Mucosa of descending colon (tissue), 3 donors: ENCODE data around the gene PRDM15. TPM values are rescaled to one million over a fixed set of nuclear protein-coding genes. Genes with fewer than 3 reads are reported as not detected.

Source experiments
- ATAC-seq: fragments of 200-7000 bp; cut with Tn5 transposase; one replicate; pipeline ENCODE4 v1.9.1; 2020; ENCODE audit warnings: mild to moderate bottlenecking, moderate library complexity
- DNase-seq, 3 donors: peaks; one replicate each; pipeline ENCODE4 v3.0.0-alpha.2; 2020
- H3K36me3 ChIP-seq: fragments of 200-600 bp; one replicate; pipeline ENCODE4 v1.8.0; 2021; ENCODE audit warnings: low read depth, mild to moderate bottlenecking
- H3K4me1 ChIP-seq: fragments of 200-600 bp; one replicate; pipeline ENCODE4 v1.8.0; 2021; ENCODE audit warnings: low read depth, mild to moderate bottlenecking
- H3K4me3 ChIP-seq: fragments of 200-600 bp; one replicate; pipeline ENCODE4 v1.8.0; 2021; ENCODE audit warnings: mild to moderate bottlenecking
- H3K9me3 ChIP-seq: fragments of 200-600 bp; one replicate; pipeline ENCODE4 v1.8.0; 2021; ENCODE audit warnings: mild to moderate bottlenecking
- intact Hi-C, 2 donors: fragments of 100-400 bp; cut with DNase I in 1 of 2; cut with micrococcal nuclease in 1 of 2; formaldehyde crosslinking; loops; one replicate each; pipeline versions ENCODE4 v1.11.0 to v1.11.1; 2022; cut with DNase I, micrococcal nuclease
- total RNA-seq, 3 donors: library from RNA; stranded (reverse); fragmentation: NEBNext Ultra II Directional in 2 of 3; extraction: Animal tissue kit (Norgen Biotek cat#: 25700) in 2 of 3; gene quantifications; one replicate each; pipeline versions ENCODE4 v1.2.1 to v1.2.4, GENCODE V29; 2021 to 2023
- TF ChIP-seq, protein P1 (sequence below): fragments of 200-600 bp; IDR thresholded peaks from one replicate; pipeline ENCODE4 v1.8.0; 2022; ENCODE audit warnings: antibody characterized with exemption, mild to moderate bottlenecking
- donor health status: DM: no; HTN: no; CAD: no; lungs with moderate emphysema.
- donor health status: DM: no; HTN: no; CAD: no.
- donor health status: DM: no; HTN: yes; CAD: no.

Gene PRDM15
- total RNA-seq, 3 donors from 2014 or later: 7.4 to 10.3 (median 8.3) TPM

DNA sequence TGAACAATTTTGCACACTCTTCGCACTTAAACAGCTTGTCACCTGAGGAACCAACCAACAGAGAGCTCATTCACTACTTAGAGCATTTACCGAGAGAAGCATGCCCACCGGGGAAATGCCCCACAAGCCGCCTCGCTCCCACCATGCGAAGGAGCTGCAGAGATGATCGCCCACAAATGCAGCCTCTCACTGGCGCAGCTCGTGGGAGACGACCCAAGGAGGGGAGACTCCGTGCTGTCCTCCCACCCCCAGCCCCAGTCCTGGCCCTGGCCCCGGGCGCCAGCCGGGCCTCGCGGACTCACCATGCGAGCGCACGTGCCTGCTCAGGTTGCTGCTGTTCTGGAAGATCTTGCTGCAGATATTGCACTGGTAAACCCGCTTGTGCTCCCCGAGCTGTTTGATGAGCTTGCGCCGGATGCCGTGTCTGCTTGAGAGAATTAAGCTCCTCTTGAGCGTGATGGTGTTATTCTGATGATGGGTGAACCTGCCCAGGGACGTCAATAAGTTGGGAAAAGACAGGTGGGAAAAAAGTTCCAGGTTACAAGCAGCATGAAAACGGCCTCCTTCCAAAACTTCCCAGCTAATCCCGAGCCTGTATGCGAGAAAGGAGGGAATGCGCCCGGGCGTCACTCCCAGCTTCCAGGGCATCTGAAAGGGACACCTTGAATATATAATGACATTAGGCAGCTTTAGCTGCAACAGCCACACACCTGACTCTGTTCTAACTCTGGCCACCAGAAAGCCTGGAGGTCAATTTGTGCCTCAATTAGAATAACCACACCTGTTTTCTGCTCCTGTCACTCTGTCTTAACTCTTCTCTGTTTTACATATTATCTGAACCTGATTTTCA lies 42.8 kb downstream of the PRDM15 start:
- TF ChIP-seq, protein P1, sequence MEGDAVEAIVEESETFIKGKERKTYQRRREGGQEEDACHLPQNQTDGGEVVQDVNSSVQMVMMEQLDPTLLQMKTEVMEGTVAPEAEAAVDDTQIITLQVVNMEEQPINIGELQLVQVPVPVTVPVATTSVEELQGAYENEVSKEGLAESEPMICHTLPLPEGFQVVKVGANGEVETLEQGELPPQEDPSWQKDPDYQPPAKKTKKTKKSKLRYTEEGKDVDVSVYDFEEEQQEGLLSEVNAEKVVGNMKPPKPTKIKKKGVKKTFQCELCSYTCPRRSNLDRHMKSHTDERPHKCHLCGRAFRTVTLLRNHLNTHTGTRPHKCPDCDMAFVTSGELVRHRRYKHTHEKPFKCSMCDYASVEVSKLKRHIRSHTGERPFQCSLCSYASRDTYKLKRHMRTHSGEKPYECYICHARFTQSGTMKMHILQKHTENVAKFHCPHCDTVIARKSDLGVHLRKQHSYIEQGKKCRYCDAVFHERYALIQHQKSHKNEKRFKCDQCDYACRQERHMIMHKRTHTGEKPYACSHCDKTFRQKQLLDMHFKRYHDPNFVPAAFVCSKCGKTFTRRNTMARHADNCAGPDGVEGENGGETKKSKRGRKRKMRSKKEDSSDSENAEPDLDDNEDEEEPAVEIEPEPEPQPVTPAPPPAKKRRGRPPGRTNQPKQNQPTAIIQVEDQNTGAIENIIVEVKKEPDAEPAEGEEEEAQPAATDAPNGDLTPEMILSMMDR: no peak
- intact Hi-C loops: no loop called here

DNA sequence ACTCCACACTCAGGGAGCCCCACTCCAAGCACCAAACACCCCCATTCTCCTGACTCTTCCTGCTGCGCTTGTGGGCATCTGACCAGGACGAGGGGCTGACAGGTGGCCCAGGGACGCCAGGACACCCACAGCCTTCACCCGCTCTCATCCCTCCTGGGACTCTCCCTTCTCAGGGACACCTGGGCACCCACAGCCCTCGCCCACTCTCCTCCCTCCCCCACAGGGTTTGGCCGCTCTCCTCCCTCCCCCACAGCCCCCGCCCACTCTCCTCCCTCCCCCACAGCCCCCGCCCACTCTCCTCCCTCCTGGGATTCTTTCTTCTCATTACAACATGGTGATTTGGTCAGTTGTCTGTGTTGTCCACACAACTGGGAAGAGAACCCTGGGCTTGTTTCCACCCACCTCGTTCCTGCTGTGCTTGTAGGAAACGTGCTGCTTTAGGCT lies 43.4 kb downstream of the PRDM15 start:
- intact Hi-C loops: no loop called here
- H3K4me1 ChIP-seq: peaks cover 8% of the 10 kb centered on the region
- H3K9me3 ChIP-seq: peaks cover under 1% of the 10 kb centered on the region
- no peaks in the 10 kb centered on the region for H3K36me3 ChIP-seq
- H3K4me3 ChIP-seq: no peak overlapping the region
- DNase-seq (peak in 2 of 3 donors; percentile 22 to 52), ATAC-seq (peak; percentile 36)
- TF ChIP-seq, protein P1: no peak

More for the DNA sequence above, 42.8 kb downstream of the PRDM15 start:
- peaks cover 8% of the 10 kb centered on the region for H3K4me1 ChIP-seq
- no peak overlapping the region for H3K4me3 ChIP-seq
- DNase-seq (no peak), ATAC-seq (no peak)
- peaks cover 6% of the 10 kb centered on the region for H3K9me3 ChIP-seq
- no peaks in the 10 kb centered on the region for H3K36me3 ChIP-seq

DNA sequence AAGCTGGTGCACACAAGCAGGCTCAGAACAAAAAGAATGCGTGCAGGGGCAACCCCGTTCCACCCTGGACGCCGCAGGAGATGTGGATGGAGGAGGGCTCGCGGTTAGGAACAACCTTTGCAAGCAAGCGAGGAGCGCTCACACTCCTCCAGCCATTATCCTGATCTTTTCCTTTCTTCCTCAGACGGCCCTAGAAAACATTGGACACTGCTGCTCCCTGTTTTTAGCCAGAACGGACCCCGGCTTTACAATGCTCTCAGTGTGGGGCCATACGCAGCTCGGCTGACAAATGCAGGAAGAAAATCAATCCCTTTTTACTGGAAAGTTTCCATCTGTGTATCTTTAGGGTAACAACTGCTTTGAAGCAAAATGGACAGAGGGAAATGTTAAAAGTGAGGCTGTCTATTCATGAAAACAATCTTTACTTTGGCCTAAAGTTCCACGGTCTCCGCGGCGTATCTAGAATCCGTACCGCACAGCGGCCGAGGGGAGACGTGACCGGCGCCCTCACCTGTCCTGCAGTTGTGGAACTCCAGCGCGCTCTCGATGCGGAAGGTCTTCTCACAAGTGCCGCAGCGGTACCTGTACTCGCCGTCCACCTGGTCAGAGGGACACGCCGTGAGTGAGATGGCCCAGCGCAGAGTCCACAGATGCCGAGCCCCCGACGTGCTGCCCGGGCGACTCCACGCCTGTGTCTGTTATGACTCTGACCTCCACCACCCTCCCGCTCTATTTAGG lies 44.0 kb downstream of the PRDM15 start:
- peak in 1 of 3 donors; percentile 48 for DNase-seq
- Histone ChIP-seq H3K4me1 (peaks cover 8% of the 10 kb centered on the region), H3K36me3 (no peaks in the 10 kb centered on the region), H3K9me3 (no peaks in the 10 kb centered on the region), H3K4me3 (no peak overlapping the region)
- no peak for ATAC-seq
- TF ChIP-seq, protein P1: no peak
- intact Hi-C loops: no loop called here

DNA sequence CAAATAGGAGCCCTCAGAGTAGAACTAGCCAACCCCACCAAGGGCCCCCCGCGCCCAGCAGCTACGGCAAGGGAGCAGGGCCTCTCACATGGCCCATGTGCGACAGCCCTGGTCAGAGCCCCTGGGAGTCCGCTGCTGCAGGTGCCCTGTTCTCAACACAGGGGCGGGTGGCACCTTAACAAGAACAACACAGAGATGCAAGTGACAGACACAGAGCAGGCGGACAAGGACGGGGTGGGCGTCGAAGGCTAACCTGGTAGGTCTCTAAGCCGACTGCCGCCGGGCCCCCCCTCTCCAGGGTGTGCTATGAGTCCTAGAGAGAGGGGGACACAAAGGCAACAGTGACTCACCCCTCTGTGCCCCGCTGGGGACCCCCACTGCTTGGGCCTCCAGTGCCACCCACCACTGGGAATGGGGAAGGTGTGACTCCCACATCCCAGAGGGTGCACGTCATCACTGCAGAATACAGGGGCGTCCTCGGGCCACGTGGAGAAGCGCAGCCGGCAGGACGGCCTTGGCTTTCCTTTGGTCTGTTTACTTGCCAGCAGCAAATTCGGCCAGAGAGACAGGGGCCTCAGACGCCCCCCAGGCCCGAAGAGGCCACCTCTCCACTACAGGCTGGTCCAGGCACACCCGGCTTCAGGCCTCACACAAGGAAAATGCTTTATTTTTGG lies 44.8 kb downstream of the PRDM15 start:
- intact Hi-C loops: no loop called here
- peaks cover 8% of the 10 kb centered on the region for H3K4me1 ChIP-seq
- no peak for DNase-seq
- TF ChIP-seq, protein P1: no peak
- H3K4me3 ChIP-seq: no peak overlapping the region
- H3K36me3 ChIP-seq: no peaks in the 10 kb centered on the region
- no peak for ATAC-seq
- no peaks in the 10 kb centered on the region for H3K9me3 ChIP-seq

DNA sequence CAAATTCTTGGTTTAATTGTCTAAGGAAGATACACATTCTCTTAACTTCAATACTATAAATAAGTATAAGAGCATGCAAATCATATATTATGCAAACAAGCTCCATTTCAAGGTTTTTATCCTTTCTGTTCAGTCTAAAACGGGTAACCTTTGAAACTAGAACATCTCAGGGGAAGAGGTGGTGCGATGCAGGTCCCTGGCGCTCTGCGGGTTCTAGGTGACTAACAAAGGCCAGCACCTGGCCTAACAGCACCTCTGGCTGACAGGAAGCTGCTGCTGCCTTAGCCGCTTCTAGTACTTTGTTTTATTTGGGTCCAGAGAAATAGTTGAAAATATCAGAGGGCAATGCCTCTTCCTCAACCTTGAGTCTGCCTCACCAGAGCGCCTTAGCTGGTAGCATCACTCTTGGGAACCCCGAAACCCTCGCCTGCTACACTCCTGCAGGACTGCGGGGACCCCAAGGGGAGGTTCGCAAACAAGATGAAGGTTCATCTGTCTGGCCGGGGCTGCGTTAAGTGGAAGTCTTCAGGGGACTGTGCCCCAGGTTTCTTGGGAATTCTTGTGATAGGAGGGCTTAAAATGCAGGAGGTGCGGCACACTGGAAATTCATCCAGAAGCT lies 45.5 kb downstream of the PRDM15 start:
- no peaks in the 10 kb centered on the region for H3K36me3 ChIP-seq
- ATAC-seq: peak; percentile 28
- DNase-seq: no peak
- TF ChIP-seq, protein P1: no peak
- no peaks in the 10 kb centered on the region for H3K9me3 ChIP-seq
- no peak overlapping the region for H3K4me3 ChIP-seq
- peaks cover 8% of the 10 kb centered on the region for H3K4me1 ChIP-seq
- intact Hi-C loops: no loop called here
